GM23338 (cell line): ENCODE results near the gene MPND. TPM values are rescaled to one million over a fixed set of nuclear protein-coding genes. Genes with fewer than 3 reads are reported as not detected.
A peak's percentile ranks its signal among the peaks of the same experiment; 100 is the strongest.

ENCODE experiments used
- ATAC-seq: fragments of 200-7000 bp; cut with Tn5 transposase; 3 replicates; pipeline ENCODE4 v1.9.1; 2020
- DNase-seq: peaks from one replicate; pipeline ENCODE4 v3.0.0-alpha.2; 2015; ENCODE audit warnings: low spot score
- H2AFZ ChIP-seq: fragments of 200-600 bp; sonication (generic); 2 replicates; pipeline ENCODE4 v1.8.0; 2016; ENCODE audit warnings: antibody characterized with exemption, mild to moderate bottlenecking, moderate library complexity
- H3F3A ChIP-seq: fragments of 200-600 bp; sonication (generic); replicated peaks from 2 replicates; pipeline ENCODE4 v1.8.0; 2017; ENCODE audit warnings: antibody characterized with exemption, mixed run types, low read depth
- H3K27ac ChIP-seq: fragments of 200-600 bp; sonication (generic); 2 replicates; pipeline ENCODE4 v1.6.1; 2016; ENCODE audit warnings: low read depth
- H3K27me3 ChIP-seq: fragments of 200-600 bp; sonication (generic); 2 replicates; pipeline ENCODE4 v1.8.0; 2016; ENCODE audit warnings: mild to moderate bottlenecking, mixed run types, moderate library complexity; ENCODE audit not compliant: insufficient read depth
- H3K36me3 ChIP-seq: fragments of 200-600 bp; sonication (generic); 2 replicates; pipeline ENCODE4 v1.8.0; 2016; ENCODE audit warnings: mild to moderate bottlenecking; ENCODE audit not compliant: insufficient read depth
- H3K4me1 ChIP-seq: fragments of 200-600 bp; sonication (generic); 2 replicates; pipeline ENCODE4 v1.8.0; 2016; ENCODE audit warnings: mild to moderate bottlenecking, moderate library complexity; ENCODE audit not compliant: insufficient read depth
- H3K4me2 ChIP-seq: fragments of 200-600 bp; sonication (generic); 2 replicates; pipeline ENCODE4 v1.7.1; 2017; ENCODE audit warnings: mixed run types
- H3K4me3 ChIP-seq: fragments of 200-600 bp; sonication (generic); 2 replicates; pipeline ENCODE4 v1.6.1; 2016; ENCODE audit warnings: mixed run types
- H3K79me2 ChIP-seq: fragments of 200-600 bp; sonication (generic); replicated peaks from 2 replicates; pipeline ENCODE4 v1.8.0; 2017; ENCODE audit warnings: mild to moderate bottlenecking; ENCODE audit not compliant: insufficient read depth
- H3K9me2 ChIP-seq: fragments of 200-600 bp; sonication (generic); 2 replicates; pipeline ENCODE4 v1.8.0; 2017; ENCODE audit not compliant: insufficient read depth
- H4K20me1 ChIP-seq: fragments of 200-600 bp; sonication (generic); replicated peaks from 2 replicates; pipeline ENCODE4 v1.8.0; 2017; ENCODE audit warnings: mild to moderate bottlenecking; ENCODE audit not compliant: insufficient read depth
- H3K27ac Mint-ChIP-seq: 2 replicates; pipeline ENCODE4 v1.8.0; 2020; ENCODE audit warnings: inconsistent platforms, mild to moderate bottlenecking, moderate library complexity, mixed read lengths
- H3K27me3 Mint-ChIP-seq: 3 replicates; pipeline ENCODE4 v1.8.0; 2022; ENCODE audit warnings: low read depth, mild to moderate bottlenecking, moderate library complexity, mixed read lengths, inconsistent platforms; ENCODE audit not compliant: insufficient read depth, poor library complexity
- H3K36me3 Mint-ChIP-seq: 3 replicates; pipeline ENCODE4 v1.8.0; 2021; ENCODE audit warnings: low read depth, mild to moderate bottlenecking, inconsistent platforms, moderate library complexity, mixed read lengths
- H3K4me1 Mint-ChIP-seq: 3 replicates; pipeline ENCODE4 v1.8.0; 2020; ENCODE audit warnings: mild to moderate bottlenecking, inconsistent platforms, mixed read lengths
- H3K4me3 Mint-ChIP-seq: 3 replicates; pipeline ENCODE4 v1.8.0; 2021; ENCODE audit warnings: moderate library complexity, mild to moderate bottlenecking, inconsistent platforms, mixed read lengths
- H3K9me3 Mint-ChIP-seq: 3 replicates; pipeline ENCODE4 v1.8.0; 2020; ENCODE audit warnings: moderate library complexity, mild to moderate bottlenecking, inconsistent platforms, mixed read lengths
- CREB1 ChIP-seq: fragments of 250-450 bp; sonication (Bioruptor Pico); IDR thresholded peaks from 2 replicates; pipeline ENCODE4 v1.5.0; 2020; ENCODE audit warnings: low read depth, mild to moderate bottlenecking, moderate library complexity
- CTCF ChIP-seq, 2 experiments: fragments of 200-600 bp in 1 of 2; sonication (generic) in 1 of 2; conservative IDR thresholded peaks; 2 replicates each; pipeline versions ENCODE4 v1.5.1 to v1.6.1; 2016 to 2017; ENCODE audit warnings: antibody characterized with exemption in 2 of 2, low read depth in 2 of 2, mild to moderate bottlenecking in 2 of 2, moderate library complexity in 1 of 2
- ETS1 ChIP-seq: IDR thresholded peaks from 2 replicates; pipeline ENCODE4 v1.6.1; 2016; ENCODE audit warnings: antibody characterized with exemption
- EZH2 ChIP-seq: fragments of 200-600 bp; sonication (generic); IDR thresholded peaks from one replicate; pipeline ENCODE4 v1.8.0; 2017; ENCODE audit warnings: antibody characterized with exemption, mild to moderate bottlenecking, low read depth; ENCODE audit not compliant: unreplicated experiment
- EZH2phosphoT487 ChIP-seq: fragments of 200-600 bp; sonication (generic); IDR thresholded peaks from one replicate; pipeline ENCODE4 v1.8.1; 2018; ENCODE audit warnings: antibody characterized with exemption; ENCODE audit not compliant: unreplicated experiment
- JUNB ChIP-seq: IDR thresholded peaks from one replicate; pipeline ENCODE4 v1.6.1; 2016; ENCODE audit warnings: antibody characterized with exemption; ENCODE audit not compliant: unreplicated experiment
- NANOG ChIP-seq: IDR thresholded peaks from 2 replicates; pipeline ENCODE4 v1.6.1; 2016; ENCODE audit warnings: antibody characterized with exemption, borderline replicate concordance
- POLR2AphosphoS5 ChIP-seq: IDR thresholded peaks from 2 replicates; pipeline ENCODE4 v1.6.1; 2016; ENCODE audit warnings: antibody characterized with exemption, low read depth
- ZNF114 ChIP-seq: fragments of 250-450 bp; sonication (Bioruptor Pico); IDR thresholded peaks from 2 replicates; pipeline ENCODE4 v1.5.0; 2020; ENCODE audit warnings: mild to moderate bottlenecking, moderate library complexity
- ZNF331 ChIP-seq: fragments of 250-450 bp; sonication (Bioruptor Pico); IDR thresholded peaks from 2 replicates; pipeline ENCODE4 v1.5.0; 2020; ENCODE audit warnings: low read depth, mild to moderate bottlenecking, moderate library complexity
- polyA plus RNA-seq: library from polyadenylated mRNA; unstranded; fragments of >200 nt; fragmentation: Nextera tagmentation; extraction: Ambion mirVana; gene quantifications from 2 replicates; pipeline ENCODE4 v1.2.1, GENCODE V29; 2016
- total RNA-seq: library from RNA; depleted of rRNA; stranded (reverse); fragments of >200 nt; shearing (Covaris generic); gene quantifications from 2 replicates; pipeline ENCODE4 v1.2.3, GENCODE V29; 2014
- TF ChIP-seq, protein P1 (sequence below): fragments of 250-450 bp; sonication (Bioruptor Pico); IDR thresholded peaks from 2 replicates; pipeline ENCODE4 v1.5.0; 2020; ENCODE audit warnings: mild to moderate bottlenecking, moderate library complexity

The MPND gene
- total and polyA plus RNA-seq, 2 experiments from 2014 or later = 11.8 to 15.6 TPM

DNA sequence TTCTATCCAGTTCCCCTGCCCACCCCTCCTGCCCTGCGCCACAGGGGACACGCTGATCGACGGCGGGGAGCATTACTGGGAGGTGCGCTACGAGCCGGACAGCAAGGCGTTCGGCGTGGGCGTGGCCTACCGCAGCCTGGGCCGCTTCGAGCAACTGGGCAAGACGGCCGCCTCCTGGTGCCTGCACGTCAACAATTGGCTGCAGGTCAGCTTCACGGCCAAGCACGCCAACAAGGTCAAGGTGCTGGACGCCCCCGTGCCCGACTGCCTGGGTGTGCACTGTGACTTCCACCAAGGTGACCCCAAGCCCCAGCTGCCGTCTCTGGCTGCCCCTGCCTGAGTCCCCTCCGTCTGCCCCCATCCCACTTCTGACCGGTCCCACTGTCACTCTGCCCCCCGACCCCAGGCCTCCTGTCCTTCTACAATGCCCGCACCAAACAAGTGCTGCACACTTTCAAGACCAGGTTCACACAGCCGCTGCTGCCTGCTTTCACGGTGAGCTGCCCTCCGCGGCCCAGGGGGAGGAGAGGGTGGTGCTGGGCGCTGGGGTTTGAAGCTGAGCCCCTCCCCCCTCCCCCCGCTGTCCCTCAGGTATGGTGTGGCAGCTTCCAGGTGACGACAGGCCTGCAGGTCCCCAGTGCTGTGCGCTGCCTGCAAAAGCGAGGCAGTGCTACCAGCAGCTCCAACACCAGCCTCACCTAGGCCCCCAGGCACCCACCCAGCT is 20.3 kb upstream of the MPND start:
- Mint-ChIP-seq H3K4me1 (peaks cover 14% of the 10 kb centered on the region), H3K4me3 (no peak overlapping the region), H3K27me3 (peaks cover 27% of the 10 kb centered on the region), H3K27ac (no peak overlapping the region), H3K9me3 (peaks cover 30% of the 10 kb centered on the region), H3K36me3 (peaks cover 49% of the 10 kb centered on the region)
- Histone ChIP-seq H3K4me2 (no peak overlapping the region), H3K4me3 (no peak overlapping the region), H3K27ac (no peak overlapping the region), H3K36me3 (peaks cover 3% of the 10 kb centered on the region; the same call in 1 of the 2 replicates), H3K4me1 (peaks cover 3% of the 10 kb centered on the region; the same call in 1 of the 2 replicates), H4K20me1 (no peaks in the 10 kb centered on the region), H3K27me3 (no peaks in the 10 kb centered on the region), H3F3A (peaks cover 3% of the 10 kb centered on the region; the same call in 1 of the 2 replicates), H2AFZ (no peak overlapping the region), H3K79me2 (no peaks in the 10 kb centered on the region), H3K9me2 (no peaks in the 10 kb centered on the region)
- DNase-seq (peak; percentile 23), ATAC-seq (no peak)
- TF ChIP-seq ZNF331 (CRISPR knock-in tag) (no peak), POLR2AphosphoS5 (no peak), ETS1 (no peak), CREB1 (CRISPR knock-in tag) (no peak), CTCF (conservative IDR thresholded peaks at IDR 0.05; ENCODE audit: low read depth in 2 of 2) (no peak), NANOG (no peak), EZH2phosphoT487 (no peak), EZH2 (no peak), ZNF114 (CRISPR knock-in tag) (no peak), JUNB (no peak)
- TF ChIP-seq, protein P1, sequence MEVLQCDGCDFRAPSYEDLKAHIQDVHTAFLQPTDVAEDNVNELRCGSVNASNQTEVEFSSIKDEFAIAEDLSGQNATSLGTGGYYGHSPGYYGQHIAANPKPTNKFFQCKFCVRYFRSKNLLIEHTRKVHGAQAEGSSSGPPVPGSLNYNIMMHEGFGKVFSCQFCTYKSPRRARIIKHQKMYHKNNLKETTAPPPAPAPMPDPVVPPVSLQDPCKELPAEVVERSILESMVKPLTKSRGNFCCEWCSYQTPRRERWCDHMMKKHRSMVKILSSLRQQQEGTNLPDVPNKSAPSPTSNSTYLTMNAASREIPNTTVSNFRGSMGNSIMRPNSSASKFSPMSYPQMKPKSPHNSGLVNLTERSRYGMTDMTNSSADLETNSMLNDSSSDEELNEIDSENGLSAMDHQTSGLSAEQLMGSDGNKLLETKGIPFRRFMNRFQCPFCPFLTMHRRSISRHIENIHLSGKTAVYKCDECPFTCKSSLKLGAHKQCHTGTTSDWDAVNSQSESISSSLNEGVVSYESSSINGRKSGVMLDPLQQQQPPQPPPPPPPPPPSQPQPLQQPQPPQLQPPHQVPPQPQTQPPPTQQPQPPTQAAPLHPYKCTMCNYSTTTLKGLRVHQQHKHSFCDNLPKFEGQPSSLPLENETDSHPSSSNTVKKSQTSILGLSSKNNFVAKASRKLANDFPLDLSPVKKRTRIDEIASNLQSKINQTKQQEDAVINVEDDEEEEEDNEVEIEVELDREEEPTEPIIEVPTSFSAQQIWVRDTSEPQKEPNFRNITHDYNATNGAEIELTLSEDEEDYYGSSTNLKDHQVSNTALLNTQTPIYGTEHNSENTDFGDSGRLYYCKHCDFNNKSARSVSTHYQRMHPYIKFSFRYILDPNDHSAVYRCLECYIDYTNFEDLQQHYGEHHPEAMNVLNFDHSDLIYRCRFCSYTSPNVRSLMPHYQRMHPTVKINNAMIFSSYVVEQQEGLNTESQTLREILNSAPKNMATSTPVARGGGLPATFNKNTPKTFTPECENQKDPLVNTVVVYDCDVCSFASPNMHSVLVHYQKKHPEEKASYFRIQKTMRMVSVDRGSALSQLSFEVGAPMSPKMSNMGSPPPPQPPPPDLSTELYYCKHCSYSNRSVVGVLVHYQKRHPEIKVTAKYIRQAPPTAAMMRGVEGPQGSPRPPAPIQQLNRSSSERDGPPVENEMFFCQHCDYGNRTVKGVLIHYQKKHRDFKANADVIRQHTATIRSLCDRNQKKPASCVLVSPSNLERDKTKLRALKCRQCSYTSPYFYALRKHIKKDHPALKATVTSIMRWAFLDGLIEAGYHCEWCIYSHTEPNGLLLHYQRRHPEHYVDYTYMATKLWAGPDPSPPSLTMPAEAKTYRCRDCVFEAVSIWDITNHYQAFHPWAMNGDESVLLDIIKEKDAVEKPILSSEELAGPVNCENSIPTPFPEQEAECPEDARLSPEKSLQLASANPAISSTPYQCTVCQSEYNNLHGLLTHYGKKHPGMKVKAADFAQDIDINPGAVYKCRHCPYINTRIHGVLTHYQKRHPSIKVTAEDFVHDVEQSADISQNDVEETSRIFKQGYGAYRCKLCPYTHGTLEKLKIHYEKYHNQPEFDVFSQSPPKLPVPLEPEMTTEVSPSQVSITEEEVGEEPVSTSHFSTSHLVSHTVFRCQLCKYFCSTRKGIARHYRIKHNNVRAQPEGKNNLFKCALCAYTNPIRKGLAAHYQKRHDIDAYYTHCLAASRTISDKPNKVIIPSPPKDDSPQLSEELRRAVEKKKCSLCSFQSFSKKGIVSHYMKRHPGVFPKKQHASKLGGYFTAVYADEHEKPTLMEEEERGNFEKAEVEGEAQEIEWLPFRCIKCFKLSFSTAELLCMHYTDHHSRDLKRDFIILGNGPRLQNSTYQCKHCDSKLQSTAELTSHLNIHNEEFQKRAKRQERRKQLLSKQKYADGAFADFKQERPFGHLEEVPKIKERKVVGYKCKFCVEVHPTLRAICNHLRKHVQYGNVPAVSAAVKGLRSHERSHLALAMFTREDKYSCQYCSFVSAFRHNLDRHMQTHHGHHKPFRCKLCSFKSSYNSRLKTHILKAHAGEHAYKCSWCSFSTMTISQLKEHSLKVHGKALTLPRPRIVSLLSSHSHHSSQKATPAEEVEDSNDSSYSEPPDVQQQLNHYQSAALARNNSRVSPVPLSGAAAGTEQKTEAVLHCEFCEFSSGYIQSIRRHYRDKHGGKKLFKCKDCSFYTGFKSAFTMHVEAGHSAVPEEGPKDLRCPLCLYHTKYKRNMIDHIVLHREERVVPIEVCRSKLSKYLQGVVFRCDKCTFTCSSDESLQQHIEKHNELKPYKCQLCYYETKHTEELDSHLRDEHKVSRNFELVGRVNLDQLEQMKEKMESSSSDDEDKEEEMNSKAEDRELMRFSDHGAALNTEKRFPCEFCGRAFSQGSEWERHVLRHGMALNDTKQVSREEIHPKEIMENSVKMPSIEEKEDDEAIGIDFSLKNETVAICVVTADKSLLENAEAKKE = no peak
